GM19240 (cell line): Measurements from ENCODE around the gene CYP2C9.
"Not testable (repeated sequence)": the region's sequence is repeated elsewhere in the genome, so short reads cannot be mapped to it uniquely, and the experiment has no call there.

Source experiments
- DNase-seq: peaks from one replicate; pipeline ENCODE4 v3.0.0; 2011; ENCODE audit warnings: low spot score; ENCODE audit not compliant: insufficient read length

The CYP2C9 gene

GRCh38 chr10:94938383-94938782 is at the start of gene CYP2C9:
TSS of gene CYP2C9 (plus strand) at chr10:94938658. CDS start at chr10:94938683, 25 bp downstream.
- no peak for DNase-seq

GRCh38 chr10:94889123-94889522 is 49.3 kb upstream of the CYP2C9 start:
- DNase-seq = no peak

- DNase-seq = no peak
Observed at GRCh38 chr10:94890264-94891022, 48.0 kb upstream of the CYP2C9 start.

- not testable (repeated sequence) for DNase-seq
Observed at GRCh38 chr10:94898414-94898813, 40.0 kb upstream of the CYP2C9 start.

- DNase-seq = no peak
Observed at GRCh38 chr10:94902080-94902479, 36.4 kb upstream of the CYP2C9 start.

GRCh38 chr10:94902570-94902969 is 35.9 kb upstream of the CYP2C9 start:
- no peak for DNase-seq

- DNase-seq = not testable (repeated sequence)
Observed at GRCh38 chr10:94904506-94905148, 33.8 kb upstream of the CYP2C9 start.

- DNase-seq = no peak
Observed at GRCh38 chr10:94916423-94916822, 22.0 kb upstream of the CYP2C9 start.

- DNase-seq = no peak
Observed at GRCh38 chr10:94936721-94937120, 1.7 kb upstream of the CYP2C9 start.

- not testable (repeated sequence) for DNase-seq
Observed at GRCh38 chr10:94943432-94944103, 5.1 kb downstream of the CYP2C9 start.

- not testable (repeated sequence) for DNase-seq
Observed at GRCh38 chr10:94946181-94946580, 7.7 kb downstream of the CYP2C9 start.

- no peak for DNase-seq
Observed at GRCh38 chr10:94963901-94964300, 25.4 kb downstream of the CYP2C9 start.

GRCh38 chr10:94983555-94983954 is 45.1 kb downstream of the CYP2C9 start:
- DNase-seq = no peak

- DNase-seq = no peak
Observed at GRCh38 chr10:94989192-94989591, 50.7 kb downstream of the CYP2C9 start.

- no peak for DNase-seq
Observed at GRCh38 chr10:94991243-94991888, 52.9 kb downstream of the CYP2C9 start.

GRCh38 chr10:94992811-94993210 is 54.4 kb downstream of the CYP2C9 start:
- DNase-seq = no peak

GRCh38 chr10:94997741-94998174 is 59.3 kb downstream of the CYP2C9 start:
- no peak for DNase-seq

GRCh38 chr10:95026461-95026860 is 88.0 kb downstream of the CYP2C9 start:
- no peak for DNase-seq

GRCh38 chr10:95031656-95032055 is 93.2 kb downstream of the CYP2C9 start:
- DNase-seq = no peak

GRCh38 chr10:95034401-95034800 is 95.9 kb downstream of the CYP2C9 start:
- DNase-seq = no peak
